Fibroblast of lung (primary cell): Measurements from ENCODE around the gene SYTL4. TPM values are rescaled to one million over a fixed set of nuclear protein-coding genes. Genes with fewer than 3 reads are reported as not detected.

ENCODE experiments used
- DNase-seq, 2 donors: peaks; one replicate each; pipeline versions ENCODE4 v3.0.0 to v3.0.0-alpha.2; 2010; ENCODE audit warnings: low read depth in 2 of 2
- H2AFZ ChIP-seq: 2 replicates; pipeline ENCODE4 v1.5.1; 2012; ENCODE audit warnings: low read length, control low read depth, inconsistent platforms
- H3K27ac ChIP-seq: 2 replicates; pipeline ENCODE4 v1.5.1; 2011; ENCODE audit warnings: low read length, control low read depth; ENCODE audit not compliant: insufficient read depth
- H3K27me3 ChIP-seq: 2 replicates; pipeline ENCODE4 v1.5.1; 2011; ENCODE audit warnings: mild to moderate bottlenecking, low read length; ENCODE audit not compliant: control insufficient read depth, insufficient read depth
- H3K36me3 ChIP-seq: 2 replicates; pipeline ENCODE4 v1.5.1; 2011; ENCODE audit warnings: low read length; ENCODE audit not compliant: control insufficient read depth, insufficient read depth
- H3K4me1 ChIP-seq: 2 replicates; pipeline ENCODE4 v1.5.1; 2011; ENCODE audit warnings: low read length; ENCODE audit not compliant: control insufficient read depth, insufficient read depth; ENCODE audit errors: extremely low read depth
- H3K4me2 ChIP-seq: 2 replicates; pipeline ENCODE4 v1.5.1; 2011; ENCODE audit warnings: low read length, control low read depth; ENCODE audit not compliant: insufficient read depth; ENCODE audit errors: extremely low read depth
- H3K4me3 ChIP-seq, 4 experiments: fragments of 200-600 bp in 1 of 4; sonication (generic) in 1 of 4; replicated peaks in 1 of 4; 2 replicates each; pipeline ENCODE4 v1.5.1; 2011 to 2016; ENCODE audit warnings: low read length in 4 of 4, low read depth in 3 of 4, mild to moderate bottlenecking in 3 of 4, control low read depth in 2 of 4, inconsistent platforms in 1 of 4, mixed read lengths in 1 of 4; ENCODE audit not compliant: insufficient read depth in 1 of 4; ENCODE audit errors: control extremely low read depth in 1 of 4
- H3K79me2 ChIP-seq: 2 replicates; pipeline ENCODE4 v1.5.1; 2012; ENCODE audit warnings: mild to moderate bottlenecking, low read length, inconsistent platforms; ENCODE audit not compliant: control insufficient read depth, insufficient read depth
- H3K9ac ChIP-seq: 2 replicates; pipeline ENCODE4 v1.5.1; 2011; ENCODE audit warnings: mild to moderate bottlenecking, low read length, control low read depth; ENCODE audit not compliant: insufficient read depth
- H3K9me3 ChIP-seq: 2 replicates; pipeline ENCODE4 v1.5.1; 2012; ENCODE audit warnings: low read depth, low read length; ENCODE audit not compliant: control insufficient read depth, insufficient read depth
- H4K20me1 ChIP-seq: 2 replicates; pipeline ENCODE4 v1.5.1; 2011; ENCODE audit warnings: low read length; ENCODE audit not compliant: control insufficient read depth, insufficient read depth; ENCODE audit errors: extremely low read depth
- CTCF ChIP-seq, 2 donors: IDR thresholded peaks in 1 of 2; conservative IDR thresholded peaks in 1 of 2; 1 replicate in 1 of 2; 2 replicates in 1 of 2; pipeline ENCODE4 v1.5.1; 2011 to 2012; ENCODE audit warnings: low read length in 2 of 2, control low read depth in 1 of 2, inconsistent platforms in 1 of 2, low read depth in 1 of 2, mild to moderate bottlenecking in 1 of 2
- EZH2 ChIP-seq: IDR thresholded peaks from 2 replicates; pipeline ENCODE4 v1.5.1; 2012; ENCODE audit warnings: low read length, control low read depth, mild to moderate bottlenecking; ENCODE audit errors: missing control alignments
- polyA plus RNA-seq, 2 donors: library from polyadenylated mRNA; depleted of rRNA in 1 of 2; stranded (reverse) in 1 of 2; unstranded in 1 of 2; fragments of >200 nt; gene quantifications; 2 replicates each; pipeline ENCODE4 v1.2.1, GENCODE V29; 2011 to 2012; ENCODE audit warnings: missing spikeins in 1 of 2
- total RNA-seq: library from RNA; depleted of rRNA; stranded (reverse); fragments of >200 nt; gene quantifications from 2 replicates; pipeline ENCODE4 v1.2.1, GENCODE V29; 2014

Gene SYTL4
- total and polyA plus RNA-seq, 2 donors (not counting 1 experiment from before 2014, with no cell fraction given), result 2.9 to 8.8 TPM

DNA sequence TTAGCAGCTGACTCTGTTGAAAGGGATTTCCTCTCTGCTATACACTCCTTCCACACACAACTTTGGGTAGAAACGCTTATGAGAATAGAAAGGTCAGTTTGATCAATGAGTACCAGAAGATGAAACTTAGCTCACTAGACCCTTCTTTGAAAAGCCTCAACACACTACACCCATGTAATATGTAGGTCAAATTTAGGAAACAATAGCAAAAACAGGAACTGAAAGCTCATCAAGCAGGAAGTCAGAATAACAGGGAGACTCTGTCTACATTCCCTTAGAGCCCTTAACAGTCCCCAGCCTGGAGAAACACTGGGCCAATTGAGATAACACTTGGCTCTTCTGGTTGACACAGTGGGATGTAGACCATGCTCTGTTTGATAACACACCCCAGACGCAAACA lies 57.2 kb downstream of the SYTL4 start:
- Histone ChIP-seq H4K20me1 (no peaks in the 10 kb centered on the region), H3K27ac (no peak overlapping the region), H3K79me2 (no peaks in the 10 kb centered on the region), H3K36me3 (no peaks in the 10 kb centered on the region), H3K9me3 (no peaks in the 10 kb centered on the region), H3K4me1 (peaks cover 7% of the 10 kb centered on the region), H3K4me2 (no peak overlapping the region), H3K4me3 (no peak overlapping the region), H2AFZ (no peak overlapping the region), H3K27me3 (no peaks in the 10 kb centered on the region), H3K9ac (no peak overlapping the region)
- no peak for TF ChIP-seq EZH2
- no peak for DNase-seq

GRCh38 chrX:100673397-100673953 lies 58.4 kb downstream of the SYTL4 start:
- H3K27me3 ChIP-seq, result no peaks in the 10 kb centered on the region
- no peaks in the 10 kb centered on the region for H3K36me3 ChIP-seq
- H3K9ac ChIP-seq, result no peak overlapping the region
- H3K79me2 ChIP-seq, result no peaks in the 10 kb centered on the region
- H3K4me2 ChIP-seq, result no peak overlapping the region
- TF ChIP-seq EZH2 (no peak), CTCF (conservative IDR thresholded peaks at IDR 0.05 in 1 of 2, IDR thresholded peaks at IDR 0.05 in 1 of 2; ENCODE audit: low read depth in 1 of 2, low read length in 2 of 2) (no peak)
- peaks cover 7% of the 10 kb centered on the region for H3K4me1 ChIP-seq
- no peaks in the 10 kb centered on the region for H3K9me3 ChIP-seq
- H4K20me1 ChIP-seq, result no peaks in the 10 kb centered on the region
- peak; percentile 80 for DNase-seq
- peak overlapping the region; percentile 31 for H3K27ac ChIP-seq
- no peak overlapping the region for H2AFZ ChIP-seq
- H3K4me3 ChIP-seq, result no peak overlapping the region

DNA sequence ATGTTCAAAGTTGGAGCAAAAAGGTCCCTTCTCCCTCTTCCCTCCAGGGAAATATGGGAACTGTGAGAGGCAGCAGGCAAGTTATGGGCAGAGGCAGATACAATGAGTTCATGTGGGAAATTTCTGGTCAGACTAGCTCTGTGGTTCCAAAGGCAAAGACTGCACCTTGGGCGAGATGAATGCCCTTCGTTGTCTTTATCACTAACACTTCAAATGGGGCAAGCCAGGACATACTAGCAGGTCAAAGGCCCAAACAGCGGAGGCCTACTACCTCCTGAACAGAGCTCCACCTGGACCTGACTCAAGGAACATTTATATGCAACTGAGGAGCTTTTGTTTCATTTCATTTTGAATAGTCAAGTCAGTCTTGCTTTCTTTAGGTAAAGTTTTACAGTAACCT lies 59.0 kb downstream of the SYTL4 start:
- no peak for TF ChIP-seq CTCF (conservative IDR thresholded peaks at IDR 0.05 in 1 of 2, IDR thresholded peaks at IDR 0.05 in 1 of 2; ENCODE audit: low read depth in 1 of 2, low read length in 2 of 2)
- no peak for TF ChIP-seq EZH2
- H3K4me2 ChIP-seq, result no peak overlapping the region
- H3K4me1 ChIP-seq, result peaks cover 7% of the 10 kb centered on the region
- H3K9ac ChIP-seq, result no peak overlapping the region
- H3K27me3 ChIP-seq, result no peaks in the 10 kb centered on the region
- no peaks in the 10 kb centered on the region for H3K36me3 ChIP-seq
- H3K9me3 ChIP-seq, result no peaks in the 10 kb centered on the region
- H3K79me2 ChIP-seq, result no peaks in the 10 kb centered on the region
- no peak for DNase-seq
- H3K27ac ChIP-seq, result peak overlapping the region; percentile 31
- H4K20me1 ChIP-seq, result no peaks in the 10 kb centered on the region
- H2AFZ ChIP-seq, result no peak overlapping the region
- no peak overlapping the region for H3K4me3 ChIP-seq
